ENCODE measurements around the gene KCND2.

The KCND2 gene

GRCh38 chr7:120304674-120305073, 31.7 kb downstream of the KCND2 start:
- H3K4me3 ChIP-seq (ENCODE audit: low read length), result no peak overlapping the region
- DNase-seq (ENCODE audit: low read depth), result no peak
- TF ChIP-seq CTCF (conservative IDR thresholded peaks at IDR 0.05; ENCODE audit: low read depth, low read length), result no peak

GRCh38 chr7:120307991-120308545, 35.1 kb downstream of the KCND2 start:
- no peak for TF ChIP-seq CTCF (conservative IDR thresholded peaks at IDR 0.05; ENCODE audit: low read depth, low read length)
- no peak overlapping the region for H3K4me3 ChIP-seq (ENCODE audit: low read length)
- DNase-seq (ENCODE audit: low read depth), result no peak

- no peak for TF ChIP-seq CTCF (conservative IDR thresholded peaks at IDR 0.05; ENCODE audit: low read depth, low read length)
These were observed 38.2 kb downstream of the KCND2 start for GRCh38 chr7:120311028-120311788.

GRCh38 chr7:120320218-120320961, 47.4 kb downstream of the KCND2 start:
- TF ChIP-seq CTCF (conservative IDR thresholded peaks at IDR 0.05; ENCODE audit: low read depth, low read length), result no peak
- H3K4me3 ChIP-seq (ENCODE audit: low read length), result no peak overlapping the region
- DNase-seq (ENCODE audit: low read depth), result no peak

More at GRCh38 chr7:120311028-120311788, 38.2 kb downstream of the KCND2 start:
- DNase-seq (ENCODE audit: low read depth), result no peak
- no peak overlapping the region for H3K4me3 ChIP-seq (ENCODE audit: low read length)

- DNase-seq (ENCODE audit: low read depth), result no peak
- no peak for TF ChIP-seq CTCF (conservative IDR thresholded peaks at IDR 0.05; ENCODE audit: low read depth, low read length)
- no peak overlapping the region for H3K4me3 ChIP-seq (ENCODE audit: low read length)
These were observed 54.1 kb downstream of the KCND2 start for GRCh38 chr7:120327054-120327453.

- DNase-seq (ENCODE audit: low read depth), result no peak
- no peak overlapping the region for H3K4me3 ChIP-seq (ENCODE audit: low read length)
- TF ChIP-seq CTCF (conservative IDR thresholded peaks at IDR 0.05; ENCODE audit: low read depth, low read length), result no peak
These were observed 59.5 kb downstream of the KCND2 start for GRCh38 chr7:120332433-120332832.
